SU-DHL-6 (cell line): ENCODE measurements around the gene TTC23L.

Experiments used
- CTCF ChIP-seq: fragments of 200-600 bp; sonication (generic); IDR thresholded peaks from one replicate; pipeline ENCODE4 v1.5.1; 2017; ENCODE audit warnings: antibody characterized with exemption, mild to moderate bottlenecking, low read length, moderate library complexity; ENCODE audit not compliant: insufficient read depth, poor library complexity, severe bottlenecking
- EZH2phosphoT487 ChIP-seq: fragments of 200-600 bp; sonication (generic), shearing (Covaris generic); conservative IDR thresholded peaks from 2 replicates; pipeline ENCODE4 v1.6.1; 2018; ENCODE audit warnings: mild to moderate bottlenecking, antibody characterized with exemption, low read length, moderate library complexity, mixed read lengths

DNA sequence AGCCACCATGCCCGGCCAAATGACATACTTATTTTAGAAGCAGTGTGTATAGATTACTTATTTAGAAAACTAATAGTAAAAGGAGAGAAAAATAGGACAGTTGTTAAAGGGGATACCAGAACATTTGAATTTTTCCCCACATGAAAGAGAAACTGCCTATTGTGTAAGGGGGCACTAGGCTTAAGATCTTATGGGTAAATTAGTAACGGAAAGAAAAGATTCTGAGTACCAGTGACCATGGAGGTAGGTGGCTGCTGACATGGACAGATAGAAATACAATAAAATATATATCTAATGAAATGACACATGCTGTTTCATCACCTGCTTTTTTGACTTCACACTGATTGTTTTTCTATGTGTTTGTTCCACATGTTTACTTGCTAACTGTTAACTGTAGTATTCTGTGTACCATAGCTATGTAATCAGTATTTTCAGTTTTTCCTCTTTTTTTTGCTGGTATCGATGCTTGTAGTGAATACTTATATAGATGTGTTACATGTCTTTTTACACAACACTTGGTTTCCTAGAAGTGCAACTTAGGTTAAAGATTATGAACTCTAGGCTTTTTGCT, 87.4 kb downstream of the TTC23L start:
- TF ChIP-seq CTCF (no peak), EZH2phosphoT487 (no peak)
